Measurements from ENCODE around the gene NCOA7.
"Not testable (repeated sequence)": the region's sequence is repeated elsewhere in the genome, so short reads cannot be mapped to it uniquely, and the experiment has no call there.

The NCOA7 gene

DNA sequence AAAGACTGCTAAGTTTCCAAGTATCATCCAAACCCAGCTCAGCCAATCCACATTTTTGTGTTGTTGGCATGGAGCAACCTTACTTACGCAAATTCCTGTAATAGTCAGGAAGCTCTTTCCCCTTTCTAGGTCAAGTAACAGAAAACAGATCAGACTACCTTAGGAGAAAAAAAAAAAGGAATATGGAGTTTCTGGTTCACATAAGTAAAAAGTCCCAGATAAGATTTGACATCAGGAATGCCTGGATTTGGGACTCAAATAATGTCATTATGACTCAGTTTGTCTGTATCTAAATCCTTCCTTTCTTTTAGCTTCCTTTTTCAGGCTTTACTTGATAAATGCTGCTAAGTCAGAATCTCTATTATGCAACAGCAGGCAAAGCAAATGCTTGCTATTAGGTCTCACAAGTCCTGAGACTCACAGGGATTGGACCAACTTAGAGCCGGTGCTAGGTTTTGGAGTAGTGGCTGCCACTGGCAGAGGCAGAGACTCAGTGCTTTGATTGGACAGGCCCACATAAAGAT, 44.5 kb downstream of the NCOA7 start:
- no peak for TF ChIP-seq Cebpa-rat (IDR thresholded peaks at IDR 0.05)
- Histone ChIP-seq H3K4me1 (no peaks in the 10 kb centered on the region), H3K4me2 (no peak overlapping the region)

DNA sequence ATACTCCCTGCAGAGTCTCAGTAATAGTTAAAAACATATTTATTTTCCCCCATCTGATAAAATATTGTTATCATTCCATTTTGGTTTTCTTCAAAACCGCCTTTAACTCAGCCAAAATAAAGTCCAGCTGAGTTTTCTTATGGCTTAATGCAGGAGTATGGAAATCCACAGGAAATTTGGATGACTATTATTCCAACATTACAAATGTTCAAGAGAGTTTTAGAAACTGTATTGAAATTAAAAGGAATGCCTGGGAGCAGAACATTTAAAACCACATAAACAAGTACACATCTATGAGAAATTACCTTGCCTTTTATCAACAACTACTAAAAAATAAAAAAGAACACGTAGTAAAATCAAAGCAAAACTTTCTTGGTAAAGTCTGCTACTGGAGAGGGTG, 45.7 kb downstream of the NCOA7 start:
- Histone ChIP-seq H3K4me3 (no peak overlapping the region), H3K9ac (no peak overlapping the region), H3K9me3 (no peaks in the 10 kb centered on the region), H3K27me3 (no peaks in the 10 kb centered on the region), H3K4me2 (no peak overlapping the region), H4K20me1 (no peaks in the 10 kb centered on the region), H3K36me3 (no peaks in the 10 kb centered on the region), H3K27ac (no peak overlapping the region), H3K4me1 (no peaks in the 10 kb centered on the region)
- TF ChIP-seq Cebpa-rat (IDR thresholded peaks at IDR 0.05), result no peak

More for the DNA sequence above, 44.5 kb downstream of the NCOA7 start:
- Histone ChIP-seq H3K27me3 (no peaks in the 10 kb centered on the region), H4K20me1 (no peaks in the 10 kb centered on the region), H3K36me3 (no peaks in the 10 kb centered on the region), H3K4me3 (no peak overlapping the region), H3K27ac (no peak overlapping the region), H3K9me3 (no peaks in the 10 kb centered on the region), H3K9ac (no peak overlapping the region)

DNA sequence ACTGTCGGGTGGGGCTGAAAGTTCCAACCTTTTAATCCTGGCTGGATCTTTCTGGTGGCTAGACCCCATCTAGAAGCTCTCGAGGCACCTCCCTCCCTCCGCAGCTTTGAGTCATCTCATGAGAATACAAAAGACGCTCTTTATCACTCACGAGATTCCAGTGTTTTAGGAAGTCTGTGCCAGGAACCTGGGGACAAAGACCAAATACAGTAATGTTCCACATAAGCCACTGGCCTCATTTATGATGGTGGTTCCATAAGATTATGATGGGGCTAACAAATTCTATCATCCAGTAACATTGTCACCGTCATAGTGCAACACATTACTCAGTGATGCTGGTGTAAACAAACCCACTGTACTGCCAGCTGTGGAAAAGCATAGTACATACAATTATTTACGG, 48.7 kb downstream of the NCOA7 start:
- Histone ChIP-seq H3K27ac (no peak overlapping the region), H3K4me2 (no peak overlapping the region), H4K20me1 (no peaks in the 10 kb centered on the region), H3K36me3 (no peaks in the 10 kb centered on the region), H3K4me3 (no peak overlapping the region), H3K9me3 (no peaks in the 10 kb centered on the region), H3K4me1 (no peaks in the 10 kb centered on the region), H3K9ac (no peak overlapping the region), H3K27me3 (no peaks in the 10 kb centered on the region)
- TF ChIP-seq Cebpa-rat (IDR thresholded peaks at IDR 0.05), result no peak

DNA sequence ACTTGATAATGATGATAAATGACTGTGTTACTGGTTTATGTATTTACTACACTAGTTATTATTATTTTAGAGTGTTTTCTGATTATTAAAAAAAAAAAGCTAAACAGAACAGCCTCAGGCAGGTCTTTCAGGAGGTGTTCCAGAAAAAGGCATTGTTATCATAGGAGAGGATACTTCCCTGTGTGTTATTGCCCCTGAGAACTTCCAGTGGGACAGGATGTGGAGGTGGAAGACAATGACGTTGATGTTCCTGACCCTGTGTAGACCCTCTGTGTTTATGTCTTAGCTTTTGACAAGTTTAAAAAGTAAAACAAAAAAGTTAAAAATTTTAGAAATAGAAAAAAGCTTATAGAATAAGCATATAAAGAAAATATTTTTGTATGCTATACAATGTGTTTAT, 49.1 kb downstream of the NCOA7 start:
- no peaks in the 10 kb centered on the region for H3K36me3 ChIP-seq

DNA sequence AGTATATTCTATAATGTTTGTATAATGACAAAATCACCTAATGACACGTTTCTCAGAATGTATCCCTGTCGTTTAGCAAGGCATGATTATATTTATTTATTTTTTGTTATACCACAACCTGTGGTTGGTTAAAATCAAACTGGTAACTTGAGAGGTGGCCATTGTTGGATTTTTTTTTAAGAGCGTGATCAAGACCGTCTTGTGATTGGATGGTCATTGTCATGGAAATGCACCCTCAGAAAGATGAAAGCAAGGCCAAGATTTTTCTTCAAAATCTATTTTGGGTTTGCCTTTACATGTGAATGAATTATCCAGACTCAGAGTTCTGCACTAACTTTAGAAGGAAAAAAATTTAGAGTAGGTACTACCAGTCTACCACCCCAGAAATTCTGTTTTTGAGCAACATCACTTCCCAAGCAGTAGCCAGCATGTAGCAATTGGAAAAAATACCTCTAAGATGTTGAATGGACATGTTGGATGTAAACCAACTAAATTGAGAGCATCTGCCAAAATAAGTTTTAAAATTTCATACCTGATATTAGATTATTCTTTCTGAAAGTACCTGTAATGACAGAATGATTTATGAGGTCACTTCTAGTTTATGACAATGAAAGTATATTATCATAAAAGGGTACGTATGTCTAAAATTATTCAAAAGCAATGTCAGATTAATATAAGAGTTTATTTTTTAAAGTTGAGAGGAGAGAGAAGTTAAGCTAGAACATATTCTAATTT, 50.8 kb downstream of the NCOA7 start:
- no peaks in the 10 kb centered on the region for H3K9me3 ChIP-seq
- no peaks in the 10 kb centered on the region for H4K20me1 ChIP-seq
- no peak overlapping the region for H3K9ac ChIP-seq
- H3K36me3 ChIP-seq, result no peaks in the 10 kb centered on the region
- H3K4me3 ChIP-seq, result no peak overlapping the region
- TF ChIP-seq Cebpa-rat (IDR thresholded peaks at IDR 0.05), result no peak
- H3K27me3 ChIP-seq, result no peaks in the 10 kb centered on the region
- no peak overlapping the region for H3K4me2 ChIP-seq
- no peak overlapping the region for H3K27ac ChIP-seq
- no peaks in the 10 kb centered on the region for H3K4me1 ChIP-seq

More for the DNA sequence above, 49.1 kb downstream of the NCOA7 start:
- H3K4me1 ChIP-seq, result no peaks in the 10 kb centered on the region
- H4K20me1 ChIP-seq, result no peaks in the 10 kb centered on the region
- no peak overlapping the region for H3K4me2 ChIP-seq
- H3K27ac ChIP-seq, result no peak overlapping the region
- no peaks in the 10 kb centered on the region for H3K27me3 ChIP-seq
- H3K4me3 ChIP-seq, result no peak overlapping the region
- H3K9me3 ChIP-seq, result no peaks in the 10 kb centered on the region
- TF ChIP-seq Cebpa-rat (IDR thresholded peaks at IDR 0.05), result no peak
- no peak overlapping the region for H3K9ac ChIP-seq

DNA sequence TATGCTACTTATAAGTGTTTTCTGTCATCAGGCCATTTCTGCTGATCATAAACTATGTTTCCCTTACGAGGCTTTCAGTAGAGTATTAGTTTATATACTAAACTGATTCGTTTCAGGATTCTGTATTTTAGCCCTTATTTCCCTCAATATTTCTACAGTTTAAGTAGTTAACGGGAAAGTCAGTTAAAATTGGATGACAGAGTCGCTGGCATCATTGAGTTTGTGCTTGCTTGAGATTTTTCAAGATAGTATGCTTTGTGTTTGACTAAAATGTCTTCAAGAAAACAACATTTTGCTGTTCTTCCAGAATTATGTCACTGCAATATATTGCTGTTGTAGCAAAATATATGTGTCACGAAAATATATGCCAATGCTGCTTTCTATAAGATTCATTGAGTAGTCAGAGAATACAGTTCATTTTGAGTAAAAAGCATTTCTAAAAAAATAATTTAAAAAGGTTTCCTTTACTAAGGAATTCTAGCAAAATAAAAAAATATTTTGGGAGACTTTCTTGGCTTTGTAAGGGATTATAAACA, 51.4 kb downstream of the NCOA7 start:
- Histone ChIP-seq H4K20me1 (no peaks in the 10 kb centered on the region), H3K36me3 (no peaks in the 10 kb centered on the region), H3K27me3 (no peaks in the 10 kb centered on the region), H3K4me1 (no peaks in the 10 kb centered on the region), H3K4me2 (no peak overlapping the region), H3K9ac (no peak overlapping the region), H3K4me3 (no peak overlapping the region), H3K27ac (no peak overlapping the region), H3K9me3 (no peaks in the 10 kb centered on the region)
- no peak for TF ChIP-seq Cebpa-rat (IDR thresholded peaks at IDR 0.05)

DNA sequence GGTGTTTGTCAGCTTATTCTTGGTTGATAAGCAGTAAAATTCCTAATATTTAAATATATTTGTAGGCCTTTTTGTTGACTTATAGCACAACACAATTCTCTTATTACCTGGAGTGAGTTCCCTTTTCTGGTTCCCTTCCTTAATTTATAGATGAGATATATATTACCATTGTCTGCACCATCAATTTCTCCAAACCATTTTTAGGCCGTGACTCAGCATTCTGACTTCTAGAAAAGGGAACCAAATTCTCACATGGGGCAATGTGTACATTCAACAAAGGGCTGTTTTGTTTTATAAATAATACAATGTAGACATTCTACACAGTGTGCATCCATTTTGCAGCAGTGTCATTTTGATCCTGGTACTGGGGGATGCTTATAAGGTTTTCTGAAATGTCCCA, 52.8 kb downstream of the NCOA7 start:
- Histone ChIP-seq H3K27ac (no peak overlapping the region), H3K9ac (no peak overlapping the region), H3K36me3 (no peaks in the 10 kb centered on the region), H3K9me3 (no peaks in the 10 kb centered on the region), H3K4me1 (no peaks in the 10 kb centered on the region), H3K4me2 (no peak overlapping the region), H3K27me3 (no peaks in the 10 kb centered on the region), H3K4me3 (no peak overlapping the region), H4K20me1 (no peaks in the 10 kb centered on the region)
- TF ChIP-seq Cebpa-rat (IDR thresholded peaks at IDR 0.05), result no peak

DNA sequence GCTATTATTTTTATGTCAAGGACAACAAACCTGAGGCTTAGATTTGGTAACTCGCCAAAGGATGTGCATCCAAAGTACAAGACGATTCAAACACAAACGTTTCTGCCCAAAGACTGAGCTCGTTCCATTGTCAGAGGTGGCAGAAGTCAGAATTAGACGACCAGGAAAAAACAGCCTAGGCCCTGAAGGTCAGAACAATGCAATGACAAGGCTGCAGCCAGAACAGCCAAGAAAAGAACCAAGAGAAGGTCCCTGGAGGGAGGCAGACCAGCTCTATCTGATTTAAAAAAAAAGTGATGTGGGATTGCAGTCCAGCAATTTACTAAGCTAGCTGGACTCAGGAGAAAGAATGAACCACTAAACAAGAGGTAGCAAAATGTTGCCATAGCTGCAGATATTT, 54.2 kb downstream of the NCOA7 start:
- H3K4me3 ChIP-seq, result no peak overlapping the region
- no peaks in the 10 kb centered on the region for H4K20me1 ChIP-seq
- no peaks in the 10 kb centered on the region for H3K36me3 ChIP-seq
- no peak overlapping the region for H3K27ac ChIP-seq
- no peak overlapping the region for H3K4me2 ChIP-seq
- no peaks in the 10 kb centered on the region for H3K4me1 ChIP-seq
- H3K27me3 ChIP-seq, result no peaks in the 10 kb centered on the region
- no peaks in the 10 kb centered on the region for H3K9me3 ChIP-seq
- no peak overlapping the region for H3K9ac ChIP-seq
- TF ChIP-seq Cebpa-rat (IDR thresholded peaks at IDR 0.05), result no peak

DNA sequence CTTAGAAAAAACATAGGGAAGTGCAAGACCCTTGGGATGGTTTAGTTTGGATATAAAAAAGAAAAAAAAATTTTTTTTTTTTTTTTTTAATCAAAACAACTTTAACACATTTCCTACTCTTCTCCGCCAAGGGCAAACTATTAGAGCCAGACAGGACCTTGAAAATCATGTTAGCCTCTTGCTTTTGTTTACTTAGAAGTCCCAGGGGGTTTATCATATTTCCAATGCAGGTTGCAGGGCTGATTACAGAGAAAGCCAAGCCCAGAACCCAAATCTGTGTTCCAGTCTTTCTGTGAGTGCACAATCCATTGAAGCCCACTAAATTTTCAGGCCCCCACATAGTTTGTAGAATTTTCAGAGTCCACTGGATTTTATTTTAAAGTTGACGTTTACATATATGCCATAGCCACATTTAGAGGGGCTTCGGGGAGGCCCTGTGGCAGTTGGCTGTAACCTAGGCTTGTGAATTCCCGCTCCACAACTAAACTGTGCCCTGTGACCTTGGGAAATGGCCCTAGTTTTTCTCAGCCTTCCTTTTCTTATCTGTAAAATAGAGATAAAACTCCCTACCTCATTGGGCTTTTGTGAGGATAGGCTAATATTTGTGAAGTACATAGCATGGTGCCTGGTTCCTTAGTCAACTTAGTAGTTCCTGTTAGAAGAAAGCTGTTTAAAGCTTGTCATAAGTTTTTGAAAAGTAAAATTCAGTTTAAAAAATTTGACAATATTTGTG, 55.7 kb downstream of the NCOA7 start:
- Histone ChIP-seq H3K27ac (no peak overlapping the region), H3K27me3 (no peaks in the 10 kb centered on the region), H3K9me3 (no peaks in the 10 kb centered on the region), H3K36me3 (no peaks in the 10 kb centered on the region), H3K4me2 (no peak overlapping the region), H3K9ac (no peak overlapping the region), H3K4me1 (no peaks in the 10 kb centered on the region), H3K4me3 (no peak overlapping the region), H4K20me1 (no peaks in the 10 kb centered on the region)
- TF ChIP-seq Cebpa-rat (IDR thresholded peaks at IDR 0.05), result no peak

DNA sequence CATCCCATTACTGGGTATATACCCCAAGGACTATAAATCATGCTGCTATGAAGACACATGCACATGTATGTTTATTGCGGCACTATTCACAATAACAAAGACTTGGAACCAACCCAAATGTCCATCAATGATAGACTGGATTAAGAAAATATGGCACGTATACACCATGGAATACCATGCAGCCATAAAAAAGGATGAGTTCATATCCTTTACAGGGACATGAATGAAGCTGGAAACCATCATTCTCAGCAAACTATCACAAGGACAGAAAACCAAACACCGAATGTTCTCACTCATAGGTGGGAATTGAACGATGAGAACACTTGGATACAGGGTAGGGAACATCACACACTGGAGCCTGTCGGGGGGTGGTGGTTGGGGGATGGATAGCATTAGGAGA, 57.5 kb downstream of the NCOA7 start:
- not testable (repeated sequence) for H3K4me1 ChIP-seq, H3K9ac ChIP-seq, H3K4me3 ChIP-seq, H3K27me3 ChIP-seq, H3K36me3 ChIP-seq, H4K20me1 ChIP-seq, H3K9me3 ChIP-seq, H3K4me2 ChIP-seq, H3K27ac ChIP-seq
